ENCODE results near the gene LRRN2.

Gene LRRN2

DNA sequence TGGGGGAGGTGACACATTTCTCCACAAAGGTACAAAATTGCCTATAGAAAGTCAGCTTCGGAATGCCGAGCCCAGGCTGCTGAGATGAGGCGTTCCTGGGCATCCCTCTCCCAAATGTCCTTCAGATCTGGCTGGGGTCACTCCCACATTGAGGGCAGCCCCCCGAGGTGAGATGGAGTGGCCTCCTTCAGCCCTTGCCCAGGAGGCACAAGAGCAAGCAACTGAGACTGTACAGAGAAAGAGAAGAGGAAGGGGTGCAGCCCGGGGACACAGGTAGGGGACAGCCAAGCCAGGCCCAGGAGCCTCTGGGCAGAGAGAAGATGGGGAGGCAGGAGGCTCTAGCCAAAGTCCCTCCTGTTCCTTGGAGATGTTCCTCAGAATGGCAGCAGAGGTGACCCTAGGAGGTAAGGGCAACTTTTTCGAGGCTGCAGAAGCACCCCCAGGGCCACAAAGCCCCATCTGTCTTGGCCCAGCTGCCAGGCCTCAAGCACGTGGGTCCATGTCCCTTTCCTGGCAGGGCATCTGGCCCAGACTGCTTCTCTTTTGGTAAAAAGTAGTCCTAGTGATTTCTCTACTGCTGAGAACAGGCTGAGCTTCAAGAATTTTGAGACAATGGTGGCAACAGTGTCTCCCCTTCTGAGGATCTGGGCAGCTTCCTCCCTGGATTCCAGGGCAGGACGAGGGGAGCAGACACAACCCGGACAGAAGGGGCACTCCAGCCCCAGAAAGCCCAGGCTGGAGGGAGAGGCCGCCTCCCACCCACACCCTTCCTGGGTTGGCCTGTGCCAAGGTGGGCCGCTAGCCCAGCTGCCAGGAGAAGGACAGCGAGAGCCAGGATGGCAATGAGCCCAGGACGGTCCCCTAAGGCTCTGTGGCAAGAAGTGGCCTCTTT, 68.0 kb downstream of the LRRN2 start:
- TF ChIP-seq POLR2A (IDR thresholded peaks at IDR 0.05; ENCODE audit: low read length): no peak
- no peak for TF ChIP-seq GATA1 (IDR thresholded peaks at IDR 0.05; ENCODE audit: low read depth, low read length)
- DNase-seq: no peak

DNA sequence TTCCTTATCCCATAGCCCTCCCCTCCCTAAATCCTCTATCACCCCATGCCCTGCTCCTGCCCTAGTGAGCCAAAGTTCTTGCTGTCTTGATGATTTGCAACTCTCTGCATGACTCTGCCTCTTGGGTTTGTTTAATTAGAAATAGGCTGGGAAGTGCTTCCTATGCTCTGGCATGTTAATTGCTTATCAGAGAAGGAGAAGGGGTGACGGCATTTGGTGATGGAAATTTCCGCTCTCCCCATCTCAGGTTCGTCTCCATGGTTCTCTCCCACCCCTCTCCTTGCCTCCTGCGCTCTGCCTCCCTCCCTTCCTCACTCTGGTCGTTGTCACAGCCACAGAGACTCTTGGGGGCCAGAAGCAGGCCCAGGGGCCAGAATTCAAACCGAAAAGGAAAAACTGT, 68.9 kb downstream of the LRRN2 start:
- DNase-seq: no peak
- TF ChIP-seq GATA1 (IDR thresholded peaks at IDR 0.05; ENCODE audit: low read depth, low read length) (no peak), POLR2A (IDR thresholded peaks at IDR 0.05; ENCODE audit: low read length) (no peak)

DNA sequence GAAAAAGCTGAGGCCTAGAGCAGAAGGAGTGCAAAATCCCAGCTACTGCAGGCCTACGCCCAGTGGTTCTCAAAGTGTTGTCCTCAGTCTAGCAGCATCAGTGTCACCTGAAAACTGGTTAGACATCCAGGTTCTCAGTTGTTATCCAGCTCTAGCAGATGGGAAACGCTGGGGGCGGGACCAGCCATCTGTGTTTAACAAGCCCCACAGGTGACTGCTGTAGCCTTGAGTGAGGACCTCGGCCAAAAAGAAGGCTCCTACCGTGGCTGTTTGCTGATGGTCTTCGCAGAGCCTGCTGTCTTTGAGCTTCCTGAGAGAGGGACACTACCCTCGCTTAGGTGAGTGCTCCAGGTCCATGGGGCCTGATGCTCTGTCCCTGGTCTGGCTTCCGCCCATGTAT, 69.7 kb downstream of the LRRN2 start:
- no peak for DNase-seq
- TF ChIP-seq GATA1 (IDR thresholded peaks at IDR 0.05; ENCODE audit: low read depth, low read length): no peak

DNA sequence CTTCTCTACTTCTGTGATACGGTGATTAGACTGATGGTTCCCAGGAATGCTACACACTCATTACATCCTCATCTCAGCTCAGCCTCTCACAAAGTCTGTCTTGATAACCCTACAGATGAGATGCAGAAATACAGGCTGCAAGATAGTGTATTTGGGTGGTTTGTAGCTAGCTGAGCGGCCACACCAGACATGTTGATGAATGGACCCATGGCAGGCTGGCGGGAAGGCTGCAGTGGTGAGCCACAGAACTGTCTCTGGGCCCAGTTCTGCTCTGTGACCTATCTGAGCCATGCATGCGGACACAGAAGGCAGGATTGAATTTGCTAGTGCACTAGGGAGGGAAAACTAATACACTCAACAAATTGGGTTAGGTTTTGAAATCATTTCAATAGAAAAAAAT, 71.9 kb downstream of the LRRN2 start:
- no peak for DNase-seq
- TF ChIP-seq GATA1 (IDR thresholded peaks at IDR 0.05; ENCODE audit: low read depth, low read length) (no peak), POLR2A (IDR thresholded peaks at IDR 0.05; ENCODE audit: low read length) (no peak)

DNA sequence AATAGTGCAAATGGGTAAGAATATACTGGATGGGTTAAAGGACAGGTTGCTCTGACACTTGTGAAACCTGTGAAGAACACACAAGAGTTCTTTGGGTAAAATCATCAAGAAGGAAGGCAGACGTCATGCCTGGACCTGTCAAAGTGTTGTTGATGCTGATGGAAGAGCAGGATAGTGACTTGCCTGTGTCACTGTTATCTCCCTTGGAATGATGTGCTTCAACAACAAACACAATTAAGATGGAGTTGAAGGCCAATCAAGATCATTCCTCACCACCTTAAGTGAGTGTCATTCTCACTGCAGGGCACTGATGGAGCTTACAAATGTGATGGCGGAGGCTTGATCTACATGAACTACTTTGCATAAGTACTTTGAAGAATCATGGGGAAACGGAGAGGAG, 73.2 kb downstream of the LRRN2 start:
- TF ChIP-seq POLR2A (IDR thresholded peaks at IDR 0.05; ENCODE audit: low read length) (no peak), GATA1 (IDR thresholded peaks at IDR 0.05; ENCODE audit: low read depth, low read length) (no peak)
- no peak for DNase-seq

DNA sequence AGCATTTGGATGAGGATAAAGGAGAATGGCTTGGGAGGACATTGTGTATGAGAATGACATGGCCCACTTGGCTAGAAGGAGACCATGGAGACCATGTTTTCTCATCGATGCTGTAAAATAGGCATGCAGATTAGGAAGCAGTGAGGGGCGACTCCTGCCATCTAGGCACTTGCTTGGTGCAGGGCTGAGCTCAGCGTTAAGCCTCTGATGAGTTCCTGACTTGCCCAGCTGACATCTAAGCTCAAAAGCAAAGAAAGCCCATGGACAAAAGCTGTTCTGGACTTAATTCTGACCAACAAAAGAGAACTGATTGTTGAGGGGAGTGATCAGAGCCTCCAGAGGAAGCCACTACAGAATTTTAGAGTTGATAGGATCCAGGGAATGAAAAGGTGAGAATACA, 74.5 kb downstream of the LRRN2 start:
- TF ChIP-seq POLR2A (IDR thresholded peaks at IDR 0.05; ENCODE audit: low read length) (no peak), GATA1 (IDR thresholded peaks at IDR 0.05; ENCODE audit: low read depth, low read length) (no peak)

DNA sequence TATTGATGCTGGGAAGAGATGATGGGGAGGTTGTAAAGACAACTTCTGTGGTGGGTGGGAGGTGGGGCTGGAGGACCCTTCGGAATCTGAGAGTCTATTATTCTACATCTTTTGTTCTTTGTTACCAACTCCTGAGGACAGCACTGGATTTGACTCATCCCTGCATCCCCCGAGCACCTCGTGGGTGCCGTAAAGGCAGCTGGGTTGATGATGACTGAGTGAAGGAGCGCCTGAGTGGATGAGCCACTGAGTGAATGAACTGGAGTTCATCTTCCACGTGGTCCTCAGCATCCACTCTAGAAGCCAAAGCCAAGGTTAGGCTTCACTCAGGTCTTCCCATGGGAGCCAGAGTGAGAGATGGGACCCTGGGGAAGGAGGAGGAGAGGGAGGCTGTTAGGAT, 77.6 kb downstream of the LRRN2 start:
- TF ChIP-seq GATA1 (IDR thresholded peaks at IDR 0.05; ENCODE audit: low read depth, low read length) (no peak), POLR2A (IDR thresholded peaks at IDR 0.05; ENCODE audit: low read length) (no peak)
- DNase-seq: no peak

More for the DNA sequence above, 74.5 kb downstream of the LRRN2 start:
- DNase-seq: no peak

DNA sequence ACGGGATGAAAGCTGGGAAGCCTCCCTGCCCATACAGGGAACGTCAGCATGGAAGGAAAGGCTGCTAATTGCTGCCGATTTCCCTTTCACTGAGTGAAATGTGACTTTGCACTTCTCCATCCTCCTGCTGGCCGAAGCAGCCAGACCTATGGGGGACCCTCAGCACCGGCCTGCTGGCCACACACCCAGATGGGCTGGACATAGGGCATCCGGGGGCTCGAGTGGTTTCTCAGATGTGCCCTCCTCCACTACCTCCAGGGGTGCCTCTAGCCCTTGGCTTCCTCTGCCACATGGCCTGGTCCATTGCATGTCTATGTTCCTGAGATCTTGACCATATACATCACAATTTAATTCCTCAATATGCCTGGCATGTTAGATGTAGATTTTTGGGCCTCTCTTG, 79.7 kb downstream of the LRRN2 start:
- TF ChIP-seq GATA1 (IDR thresholded peaks at IDR 0.05; ENCODE audit: low read depth, low read length) (no peak), POLR2A (IDR thresholded peaks at IDR 0.05; ENCODE audit: low read length) (no peak)
- DNase-seq: no peak

DNA sequence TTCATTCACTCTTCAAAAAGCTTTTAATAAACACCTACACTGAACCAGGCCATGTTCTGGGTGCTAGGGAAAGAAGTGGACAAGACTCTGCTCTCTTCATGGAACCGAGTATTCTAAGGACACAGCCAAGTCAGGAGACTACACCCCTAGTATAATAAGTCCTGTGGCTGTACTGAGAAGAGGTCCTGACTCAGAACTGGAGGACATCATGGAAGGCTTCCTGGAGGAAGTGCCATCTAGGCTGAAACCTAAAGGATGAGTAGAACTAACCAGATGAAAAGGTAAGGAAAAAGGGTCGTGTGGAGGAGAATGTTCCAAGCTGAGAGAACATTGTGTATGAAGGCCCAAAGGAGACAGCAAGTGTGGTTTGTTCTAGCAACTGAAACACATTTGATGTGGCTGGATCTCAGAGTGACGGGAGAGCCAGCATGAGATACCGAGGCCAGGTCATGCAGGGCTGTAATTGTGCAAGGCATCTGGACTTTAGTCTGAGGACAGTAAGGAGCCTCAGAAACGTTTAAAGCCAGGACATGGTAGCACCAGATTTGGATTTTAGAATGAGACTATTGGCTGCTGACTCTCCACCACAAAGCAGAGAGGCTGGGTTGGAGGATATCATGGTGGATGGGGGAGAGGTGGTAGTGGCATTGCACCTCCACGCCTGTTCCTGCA, 82.5 kb downstream of the LRRN2 start:
- no peak for TF ChIP-seq GATA1 (IDR thresholded peaks at IDR 0.05; ENCODE audit: low read depth, low read length)
- TF ChIP-seq POLR2A (IDR thresholded peaks at IDR 0.05; ENCODE audit: low read length): no peak

DNA sequence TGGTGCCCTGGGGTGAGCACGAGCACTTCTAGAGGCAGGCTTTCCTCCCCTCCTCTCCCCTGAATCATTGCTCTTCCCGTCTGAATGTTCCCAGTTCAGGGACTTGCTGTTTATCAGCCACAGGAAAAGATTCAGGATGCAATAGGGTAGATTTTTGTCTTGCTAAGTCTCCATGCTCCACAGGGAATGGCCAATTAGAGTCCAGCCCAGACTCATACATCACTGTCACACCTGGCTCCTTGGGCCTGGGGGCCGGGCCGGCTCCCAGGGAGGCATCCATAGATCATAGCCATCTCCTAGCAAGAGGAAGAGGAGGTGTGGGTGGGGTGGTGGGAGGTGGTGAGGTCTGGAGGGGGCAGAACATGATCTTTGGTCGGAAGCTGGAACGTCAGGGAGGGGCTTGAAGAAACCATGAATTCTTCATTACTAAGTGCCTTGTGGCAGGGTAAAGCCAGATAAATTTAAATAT, 83.4 kb downstream of the LRRN2 start:
- no peak for DNase-seq
- no peak for TF ChIP-seq GATA1 (IDR thresholded peaks at IDR 0.05; ENCODE audit: low read depth, low read length)
- no peak for TF ChIP-seq POLR2A (IDR thresholded peaks at IDR 0.05; ENCODE audit: low read length)

More for the DNA sequence above, 82.5 kb downstream of the LRRN2 start:
- DNase-seq: no peak

DNA sequence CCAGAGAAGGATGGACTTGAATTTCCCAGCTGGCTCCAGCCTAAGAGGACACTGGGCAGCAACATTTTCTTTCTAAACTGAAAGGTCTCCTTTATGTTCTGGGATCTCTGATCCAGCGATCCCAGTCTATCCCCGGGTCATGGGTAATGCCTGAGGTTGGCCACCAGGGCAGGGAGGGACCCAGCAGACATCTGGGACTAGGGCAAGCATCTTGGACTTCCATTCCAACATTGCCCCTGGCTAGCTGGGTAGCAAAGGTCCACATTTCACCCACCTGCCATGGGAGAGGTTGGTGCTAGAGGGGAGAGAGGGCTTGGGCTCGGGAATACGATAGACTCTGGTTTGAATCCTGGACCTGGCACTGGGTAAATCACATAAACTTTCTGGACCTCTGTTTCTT, 84.6 kb downstream of the LRRN2 start:
- no peak for DNase-seq
- no peak for TF ChIP-seq POLR2A (IDR thresholded peaks at IDR 0.05; ENCODE audit: low read length)
- TF ChIP-seq GATA1 (IDR thresholded peaks at IDR 0.05; ENCODE audit: low read depth, low read length): no peak

DNA sequence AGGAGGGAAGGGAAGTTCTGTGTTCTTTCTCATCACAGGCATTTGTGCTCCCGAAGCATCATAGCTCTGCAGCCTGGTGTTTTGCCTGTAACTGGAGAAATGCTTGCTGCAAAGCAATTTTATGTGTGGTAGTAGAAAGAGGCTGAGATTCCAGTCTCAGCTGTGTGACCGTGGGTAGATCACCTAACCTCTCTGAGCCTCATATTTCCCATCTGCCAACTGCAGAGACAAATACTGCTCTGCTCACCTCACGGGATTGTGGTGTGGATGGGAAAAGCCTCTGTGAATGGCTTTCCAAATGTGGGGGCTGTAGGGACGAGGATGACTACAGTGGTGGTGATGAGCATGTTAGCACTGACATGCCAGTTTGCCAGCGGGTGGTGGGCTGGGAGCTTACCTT, 85.3 kb downstream of the LRRN2 start:
- DNase-seq: no peak
- TF ChIP-seq POLR2A (IDR thresholded peaks at IDR 0.05; ENCODE audit: low read length) (no peak), GATA1 (IDR thresholded peaks at IDR 0.05; ENCODE audit: low read depth, low read length) (no peak)

DNA sequence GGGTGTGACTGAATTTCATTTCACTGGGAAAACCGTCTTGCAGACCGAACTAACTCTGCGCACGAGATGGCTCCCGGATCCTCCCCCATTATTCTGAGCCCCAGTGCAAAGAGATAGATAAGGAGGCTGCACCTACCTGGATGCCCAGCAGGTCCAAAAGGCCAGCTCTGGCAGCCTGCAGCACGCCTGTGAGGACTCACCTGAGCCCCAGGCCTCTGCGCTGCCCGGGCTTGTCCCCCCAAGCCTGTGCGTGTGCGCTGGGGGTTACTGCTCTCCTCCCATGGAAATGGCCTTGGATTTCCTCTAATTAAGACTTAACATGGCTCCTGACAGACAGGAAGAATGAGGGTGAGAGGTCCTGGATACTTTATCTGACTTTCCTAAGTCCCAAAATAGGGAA, 85.9 kb downstream of the LRRN2 start:
- DNase-seq: no peak
- TF ChIP-seq POLR2A (IDR thresholded peaks at IDR 0.05; ENCODE audit: low read length) (no peak), GATA1 (IDR thresholded peaks at IDR 0.05; ENCODE audit: low read depth, low read length) (no peak)

DNA sequence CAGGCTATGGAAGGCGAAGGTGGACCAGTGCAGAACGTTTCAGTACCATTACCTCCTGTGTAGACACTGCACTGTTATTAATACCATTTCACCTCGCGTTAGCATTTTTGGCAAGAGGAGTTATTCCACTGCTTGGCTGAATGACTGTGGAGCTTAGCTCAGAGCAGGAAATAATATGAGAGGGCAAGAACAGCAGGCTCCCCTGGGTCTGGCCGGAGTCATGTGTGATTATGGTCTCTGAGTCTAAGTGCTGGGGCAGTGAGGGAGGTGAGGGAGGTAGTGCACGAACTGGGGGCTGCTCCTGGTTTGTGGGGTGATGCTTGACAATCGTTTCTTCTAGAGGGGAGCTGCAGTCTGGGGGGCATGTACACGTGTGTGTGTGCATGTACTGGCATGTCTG, 86.4 kb downstream of the LRRN2 start:
- DNase-seq: no peak
- TF ChIP-seq GATA1 (IDR thresholded peaks at IDR 0.05; ENCODE audit: low read depth, low read length) (no peak), POLR2A (IDR thresholded peaks at IDR 0.05; ENCODE audit: low read length) (no peak)
